ENCODE measurements around the gene ANK2. TPM values are rescaled to one million over a fixed set of nuclear protein-coding genes. Genes with fewer than 3 reads are reported as not detected.

Gene ANK2
- polyA plus RNA-seq, 4 donors: 0.22 to 32.7 (median 5.6) TPM

DNA sequence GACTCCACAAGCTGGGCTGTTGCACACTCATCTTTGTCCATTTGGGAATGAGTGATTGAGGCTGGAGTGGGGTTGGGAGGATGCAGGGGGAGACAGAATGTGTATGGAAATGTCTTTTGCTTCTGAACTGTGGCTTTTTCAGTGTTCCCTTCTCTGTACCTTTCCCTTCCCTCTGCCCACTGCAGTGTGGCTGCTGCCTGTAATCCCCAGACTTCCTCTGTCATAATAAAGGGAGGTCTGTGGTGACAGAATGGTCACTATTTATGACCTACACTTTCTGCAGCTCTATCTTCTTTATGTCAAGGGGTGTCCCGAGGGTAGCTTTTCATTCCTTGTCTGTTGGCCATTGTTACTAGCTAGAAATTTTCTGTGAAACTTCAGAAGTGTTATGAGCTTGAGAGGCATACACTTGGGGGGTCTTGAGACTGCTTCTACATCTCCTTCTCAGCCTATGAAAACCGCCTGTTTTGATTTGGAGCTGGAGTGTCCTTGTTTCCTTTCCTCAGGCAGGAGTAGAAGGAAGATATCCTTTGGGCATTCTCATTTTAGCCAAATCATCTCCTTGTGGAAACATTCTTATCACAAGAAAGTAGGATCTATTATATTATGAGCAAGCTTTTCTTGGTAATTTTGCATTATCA is 63.0 kb downstream of the ANK2 start:
- Histone ChIP-seq H3K36me3 (ENCODE audit: control insufficient read depth in 3 of 3, insufficient read depth in 2 of 3, low read depth in 1 of 3, low read length in 3 of 3) (no peaks in the 10 kb centered on the region), H3K27me3 (ENCODE audit: control insufficient read depth in 3 of 3, insufficient read depth in 3 of 3, low read length in 3 of 3) (no peaks in the 10 kb centered on the region), H3K4me1 (ENCODE audit: control insufficient read depth in 3 of 3, insufficient read depth in 2 of 3, low read depth in 1 of 3, low read length in 2 of 3) (peaks cover 0 to 28% (median 0%) of the 10 kb centered on the region in 3 donors), H3K27ac (ENCODE audit: low read depth in 1 of 3, low read length in 2 of 3) (no peak overlapping the region), H3K9me3 (ENCODE audit: control insufficient read depth in 2 of 2, insufficient read depth in 1 of 2, low read depth in 1 of 2, low read length in 1 of 2) (no peaks in the 10 kb centered on the region), H3K4me3 (ENCODE audit: low read depth in 1 of 3, low read length in 3 of 3) (no peak overlapping the region)
- WGBS, 3 donors: 56 to 70% (median 66%) methylated on average over 2 of the region's 2 CpGs
- FAIRE-seq (no peak), DNase-seq (peak in 1 of 2 donors; percentile 14)

- WGBS, 3 donors: 76 to 94% (median 81%) methylated on average over 2 of the region's 2 CpGs
- no peak for FAIRE-seq
- no peaks in the 10 kb centered on the region for H3K36me3 ChIP-seq (ENCODE audit: control insufficient read depth in 3 of 3, insufficient read depth in 2 of 3, low read depth in 1 of 3, low read length in 3 of 3)
These were observed 63.7 kb downstream of the ANK2 start for GRCh38 chr4:113113151-113113550.

DNA sequence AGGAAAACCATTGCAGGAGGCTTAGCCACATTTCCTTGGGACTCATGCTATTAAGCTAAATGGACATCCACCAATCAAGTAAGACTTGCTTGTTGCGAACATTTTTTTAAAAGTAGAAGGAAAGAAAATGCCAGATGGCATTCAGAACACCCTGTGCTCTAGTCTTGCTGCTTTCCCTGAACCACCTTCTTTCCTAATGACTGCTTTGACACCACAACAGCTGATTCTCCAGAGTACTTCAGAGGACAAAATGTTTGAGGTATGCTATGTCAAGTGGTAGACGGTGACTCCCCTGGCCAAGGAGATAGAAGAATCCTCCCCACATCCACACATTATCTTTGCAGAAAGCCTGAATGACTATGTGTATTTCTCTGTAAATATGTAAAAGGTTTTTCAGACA is 65.4 kb downstream of the ANK2 start:
- H3K4me3 ChIP-seq (ENCODE audit: low read depth in 1 of 3, low read length in 3 of 3): no peak overlapping the region
- no peaks in the 10 kb centered on the region for H3K36me3 ChIP-seq (ENCODE audit: control insufficient read depth in 3 of 3, insufficient read depth in 2 of 3, low read depth in 1 of 3, low read length in 3 of 3)
- H3K4me1 ChIP-seq (ENCODE audit: control insufficient read depth in 3 of 3, insufficient read depth in 2 of 3, low read depth in 1 of 3, low read length in 2 of 3): peaks cover 0 to 20% (median 0%) of the 10 kb centered on the region in 3 donors
- DNase-seq (peak in 1 of 2 donors; percentile 6), FAIRE-seq (no peak)
- H3K9me3 ChIP-seq (ENCODE audit: control insufficient read depth in 2 of 2, insufficient read depth in 1 of 2, low read depth in 1 of 2, low read length in 1 of 2): no peaks in the 10 kb centered on the region
- no peaks in the 10 kb centered on the region for H3K27me3 ChIP-seq (ENCODE audit: control insufficient read depth in 3 of 3, insufficient read depth in 3 of 3, low read length in 3 of 3)
- WGBS, 3 donors: 90 to 94% (median 92%) methylated on average over 2 of the region's 2 CpGs
- no peak overlapping the region for H3K27ac ChIP-seq (ENCODE audit: low read depth in 1 of 3, low read length in 2 of 3)

More at GRCh38 chr4:113113151-113113550, 63.7 kb downstream of the ANK2 start:
- H3K4me1 ChIP-seq (ENCODE audit: control insufficient read depth in 3 of 3, insufficient read depth in 2 of 3, low read depth in 1 of 3, low read length in 2 of 3): peaks cover 0 to 28% (median 0%) of the 10 kb centered on the region in 3 donors
- DNase-seq: no peak
- H3K27ac ChIP-seq (ENCODE audit: low read depth in 1 of 3, low read length in 2 of 3): no peak overlapping the region
- no peaks in the 10 kb centered on the region for H3K27me3 ChIP-seq (ENCODE audit: control insufficient read depth in 3 of 3, insufficient read depth in 3 of 3, low read length in 3 of 3)
- H3K4me3 ChIP-seq (ENCODE audit: low read depth in 1 of 3, low read length in 3 of 3): no peak overlapping the region
- no peaks in the 10 kb centered on the region for H3K9me3 ChIP-seq (ENCODE audit: control insufficient read depth in 2 of 2, insufficient read depth in 1 of 2, low read depth in 1 of 2, low read length in 1 of 2)

DNA sequence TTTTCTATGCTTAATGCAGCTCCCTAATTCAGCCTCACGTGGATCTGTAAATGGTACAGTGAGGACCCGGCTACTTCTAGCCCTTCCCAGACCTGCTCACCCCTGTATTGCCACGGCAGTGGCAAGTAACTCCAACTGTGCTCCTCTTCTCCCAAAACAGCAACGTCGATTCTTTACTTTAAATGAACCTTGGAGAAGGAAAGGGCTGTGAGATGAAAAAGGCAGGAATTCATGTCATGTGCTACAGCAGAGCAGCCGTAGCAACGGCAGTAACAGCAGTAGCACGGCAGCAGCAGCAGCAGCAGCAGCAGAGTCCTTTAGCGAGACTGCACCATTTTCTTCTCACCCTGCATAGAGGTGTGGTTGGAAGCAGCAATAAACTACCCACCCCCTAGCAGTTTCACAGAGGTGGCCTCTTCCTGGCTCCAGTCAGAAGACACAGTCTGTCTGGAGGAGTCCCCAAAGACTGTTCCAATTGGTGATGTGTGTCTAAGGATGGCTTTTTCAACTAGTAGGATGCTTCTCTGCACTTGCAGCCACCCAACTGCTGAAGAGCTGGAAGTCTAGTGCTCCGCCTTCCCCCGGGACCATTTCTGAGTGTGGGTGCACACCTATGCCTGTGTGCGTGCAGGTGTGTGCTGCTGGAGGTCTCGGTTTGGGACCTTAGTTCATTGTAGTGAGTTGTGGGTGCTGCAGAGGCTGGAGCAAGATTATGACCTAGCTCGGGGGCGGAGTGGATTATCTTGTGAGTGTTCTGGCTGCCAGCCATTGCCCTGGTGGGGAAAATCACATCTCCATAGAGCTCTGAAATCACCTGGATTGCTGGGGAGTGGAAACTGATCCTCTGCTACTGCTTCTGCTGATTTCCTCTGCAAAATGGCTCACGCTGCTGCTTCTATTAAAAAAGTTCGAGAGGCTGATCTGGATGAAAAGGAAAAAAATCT is 67.2 kb downstream of the ANK2 start:
- Histone ChIP-seq H3K9me3 (ENCODE audit: control insufficient read depth in 2 of 2, insufficient read depth in 1 of 2, low read depth in 1 of 2, low read length in 1 of 2) (no peaks in the 10 kb centered on the region), H3K27me3 (ENCODE audit: control insufficient read depth in 3 of 3, insufficient read depth in 3 of 3, low read length in 3 of 3) (peaks cover 0 to 2% (median 0%) of the 10 kb centered on the region in 3 donors), H3K4me1 (ENCODE audit: control insufficient read depth in 3 of 3, insufficient read depth in 2 of 3, low read depth in 1 of 3, low read length in 2 of 3) (peaks cover 0 to 8% (median 0%) of the 10 kb centered on the region in 3 donors), H3K4me3 (ENCODE audit: low read depth in 1 of 3, low read length in 3 of 3) (peak overlapping the region in 2 of 3 donors; percentile 9 to 65), H3K27ac (ENCODE audit: low read depth in 1 of 3, low read length in 2 of 3) (peak overlapping the region in 1 of 3 donors; percentile 88), H3K36me3 (ENCODE audit: control insufficient read depth in 3 of 3, insufficient read depth in 2 of 3, low read depth in 1 of 3, low read length in 3 of 3) (no peaks in the 10 kb centered on the region)
- DNase-seq (peak; percentile 46 to 83), FAIRE-seq (no peak)
- WGBS, 3 donors: 9 to 49% (median 31%) methylated on average over 17 of the region's 17 CpGs

- no peaks in the 10 kb centered on the region for H3K36me3 ChIP-seq (ENCODE audit: control insufficient read depth in 3 of 3, insufficient read depth in 2 of 3, low read depth in 1 of 3, low read length in 3 of 3)
- H3K4me3 ChIP-seq (ENCODE audit: low read depth in 1 of 3, low read length in 3 of 3): peak overlapping the region in 1 of 3 donors; percentile 65
These were observed 67.9 kb downstream of the ANK2 start for GRCh38 chr4:113117358-113117702.

GRCh38 chr4:113122066-113122465 is 72.6 kb downstream of the ANK2 start:
- Histone ChIP-seq H3K36me3 (ENCODE audit: control insufficient read depth in 3 of 3, insufficient read depth in 2 of 3, low read depth in 1 of 3, low read length in 3 of 3) (no peaks in the 10 kb centered on the region), H3K27ac (ENCODE audit: low read depth in 1 of 3, low read length in 2 of 3) (no peak overlapping the region), H3K9me3 (ENCODE audit: control insufficient read depth in 2 of 2, insufficient read depth in 1 of 2, low read depth in 1 of 2, low read length in 1 of 2) (no peaks in the 10 kb centered on the region), H3K27me3 (ENCODE audit: control insufficient read depth in 3 of 3, insufficient read depth in 3 of 3, low read length in 3 of 3) (peaks cover 0 to 2% (median 0%) of the 10 kb centered on the region in 3 donors), H3K4me3 (ENCODE audit: low read depth in 1 of 3, low read length in 3 of 3) (no peak overlapping the region), H3K4me1 (ENCODE audit: control insufficient read depth in 3 of 3, insufficient read depth in 2 of 3, low read depth in 1 of 3, low read length in 2 of 3) (no peaks in the 10 kb centered on the region)
- FAIRE-seq (no peak), DNase-seq (no peak)
- 82 to 95% (median 88%) methylated on average over 1 of the region's 1 CpG for WGBS, 3 donors

More at GRCh38 chr4:113117358-113117702, 67.9 kb downstream of the ANK2 start:
- 28 to 61% (median 49%) methylated on average over 3 of the region's 3 CpGs for WGBS, 3 donors
- H3K9me3 ChIP-seq (ENCODE audit: control insufficient read depth in 2 of 2, insufficient read depth in 1 of 2, low read depth in 1 of 2, low read length in 1 of 2): no peaks in the 10 kb centered on the region
- DNase-seq (no peak), FAIRE-seq (no peak)
- H3K27ac ChIP-seq (ENCODE audit: low read depth in 1 of 3, low read length in 2 of 3): peak overlapping the region in 1 of 3 donors; percentile 88
- peaks cover 0 to 2% (median 0%) of the 10 kb centered on the region in 3 donors for H3K27me3 ChIP-seq (ENCODE audit: control insufficient read depth in 3 of 3, insufficient read depth in 3 of 3, low read length in 3 of 3)
- H3K4me1 ChIP-seq (ENCODE audit: control insufficient read depth in 3 of 3, insufficient read depth in 2 of 3, low read depth in 1 of 3, low read length in 2 of 3): peaks cover 0 to 3% (median 0%) of the 10 kb centered on the region in 3 donors

DNA sequence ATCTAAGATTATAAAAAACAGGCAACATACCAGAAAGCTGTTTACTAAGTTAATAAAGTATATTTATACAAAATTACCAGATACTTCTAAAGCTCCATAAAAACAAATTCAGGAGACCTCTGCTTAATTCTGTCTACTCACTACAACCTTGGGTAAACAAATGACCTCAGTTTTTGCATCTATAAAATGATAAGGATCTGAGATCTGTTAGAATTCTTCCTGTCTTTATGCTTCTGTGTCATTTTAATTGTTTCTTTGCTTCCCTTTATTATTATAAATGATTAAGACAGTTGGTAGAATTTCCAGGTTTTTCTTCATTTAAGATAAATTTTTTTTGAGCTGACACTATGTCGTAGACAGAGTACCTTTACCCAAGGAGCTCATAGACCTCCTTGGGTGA is 76.0 kb downstream of the ANK2 start:
- DNase-seq (no peak), FAIRE-seq (no peak)
- H3K27ac ChIP-seq (ENCODE audit: low read depth in 1 of 3, low read length in 2 of 3): no peak overlapping the region
- H3K36me3 ChIP-seq (ENCODE audit: control insufficient read depth in 3 of 3, insufficient read depth in 2 of 3, low read depth in 1 of 3, low read length in 3 of 3): no peaks in the 10 kb centered on the region
- H3K27me3 ChIP-seq (ENCODE audit: control insufficient read depth in 3 of 3, insufficient read depth in 3 of 3, low read length in 3 of 3): peaks cover 0 to 2% (median 0%) of the 10 kb centered on the region in 3 donors
- no peaks in the 10 kb centered on the region for H3K9me3 ChIP-seq (ENCODE audit: control insufficient read depth in 2 of 2, insufficient read depth in 1 of 2, low read depth in 1 of 2, low read length in 1 of 2)
- H3K4me1 ChIP-seq (ENCODE audit: control insufficient read depth in 3 of 3, insufficient read depth in 2 of 3, low read depth in 1 of 3, low read length in 2 of 3): no peaks in the 10 kb centered on the region
- no peak overlapping the region for H3K4me3 ChIP-seq (ENCODE audit: low read depth in 1 of 3, low read length in 3 of 3)
- 63 to 93% (median 89%) methylated on average over 1 of the region's 1 CpG for WGBS, 3 donors

DNA sequence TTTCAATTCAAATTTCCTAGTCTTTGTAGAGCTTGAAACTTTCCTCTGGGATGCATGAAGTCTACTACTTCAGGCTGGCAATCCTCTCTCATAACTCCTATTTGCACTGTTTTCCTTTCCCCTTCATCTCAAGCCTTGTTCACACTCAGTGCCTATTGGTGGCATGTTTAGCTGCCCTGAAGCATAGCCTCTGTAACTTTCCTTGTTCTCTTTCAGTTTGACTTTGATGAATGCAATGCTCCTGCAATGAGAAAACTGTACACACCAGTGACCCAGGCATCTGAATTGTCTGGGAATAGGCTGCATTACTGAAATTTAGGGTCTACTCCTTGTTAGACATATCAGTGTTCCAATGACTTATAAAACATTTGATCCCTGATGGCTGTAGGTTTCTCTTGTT is 81.7 kb downstream of the ANK2 start:
- Histone ChIP-seq H3K36me3 (ENCODE audit: control insufficient read depth in 3 of 3, insufficient read depth in 2 of 3, low read depth in 1 of 3, low read length in 3 of 3) (no peaks in the 10 kb centered on the region), H3K9me3 (ENCODE audit: control insufficient read depth in 2 of 2, insufficient read depth in 1 of 2, low read depth in 1 of 2, low read length in 1 of 2) (no peaks in the 10 kb centered on the region), H3K27ac (ENCODE audit: low read depth in 1 of 3, low read length in 2 of 3) (no peak overlapping the region), H3K4me1 (ENCODE audit: control insufficient read depth in 3 of 3, insufficient read depth in 2 of 3, low read depth in 1 of 3, low read length in 2 of 3) (no peaks in the 10 kb centered on the region), H3K27me3 (ENCODE audit: control insufficient read depth in 3 of 3, insufficient read depth in 3 of 3, low read length in 3 of 3) (no peaks in the 10 kb centered on the region), H3K4me3 (ENCODE audit: low read depth in 1 of 3, low read length in 3 of 3) (no peak overlapping the region)
- FAIRE-seq (no peak), DNase-seq (no peak)

Data from small intestine (tissue), 7 donors.